Mucosa of descending colon (tissue), 3 donors: ENCODE data around the gene PPP1R9B. TPM values are rescaled to one million over a fixed set of nuclear protein-coding genes. Genes with fewer than 3 reads are reported as not detected.

Experiments
- ATAC-seq: fragments of 200-7000 bp; cut with Tn5 transposase; one replicate; pipeline ENCODE4 v1.9.1; 2020; ENCODE audit warnings: mild to moderate bottlenecking, moderate library complexity
- DNase-seq, 3 donors: peaks; one replicate each; pipeline ENCODE4 v3.0.0-alpha.2; 2020
- H3K36me3 ChIP-seq: fragments of 200-600 bp; one replicate; pipeline ENCODE4 v1.8.0; 2021; ENCODE audit warnings: low read depth, mild to moderate bottlenecking
- H3K4me1 ChIP-seq: fragments of 200-600 bp; one replicate; pipeline ENCODE4 v1.8.0; 2021; ENCODE audit warnings: low read depth, mild to moderate bottlenecking
- H3K4me3 ChIP-seq: fragments of 200-600 bp; one replicate; pipeline ENCODE4 v1.8.0; 2021; ENCODE audit warnings: mild to moderate bottlenecking
- H3K9me3 ChIP-seq: fragments of 200-600 bp; one replicate; pipeline ENCODE4 v1.8.0; 2021; ENCODE audit warnings: mild to moderate bottlenecking
- CTCF ChIP-seq: fragments of 200-600 bp; IDR thresholded peaks from one replicate; pipeline ENCODE4 v1.8.0; 2022; ENCODE audit warnings: antibody characterized with exemption, mild to moderate bottlenecking
- intact Hi-C, 2 donors: fragments of 100-400 bp; cut with DNase I in 1 of 2; cut with micrococcal nuclease in 1 of 2; formaldehyde crosslinking; loops; one replicate each; pipeline versions ENCODE4 v1.11.0 to v1.11.1; 2022; cut with DNase I, micrococcal nuclease
- total RNA-seq, 3 donors: library from RNA; stranded (reverse); fragmentation: NEBNext Ultra II Directional in 2 of 3; extraction: Animal tissue kit (Norgen Biotek cat#: 25700) in 2 of 3; gene quantifications; one replicate each; pipeline versions ENCODE4 v1.2.1 to v1.2.4, GENCODE V29; 2021 to 2023
- donor health status: DM: no; HTN: no; CAD: no; lungs with moderate emphysema.
- donor health status: DM: no; HTN: no; CAD: no.
- donor health status: DM: no; HTN: yes; CAD: no.

Gene PPP1R9B
- total RNA-seq, 3 donors from 2014 or later, result 27.3 to 47.5 (median 33.1) TPM

- intact Hi-C loops, result loop anchor here in 1 of 2 donors (10.0 kb wide), 1 partner anchor 123 kb away; no protein-coding TSS in a partner anchor
- Histone ChIP-seq H3K4me1 (no peaks in the 10 kb centered on the region), H3K36me3 (no peaks in the 10 kb centered on the region), H3K4me3 (no peak overlapping the region), H3K9me3 (no peaks in the 10 kb centered on the region)
- DNase-seq (peak in 1 of 3 donors; percentile 28), ATAC-seq (no peak)
- no peak for TF ChIP-seq CTCF
Observed at GRCh38 chr17:50172130-50172529, 21.7 kb upstream of the PPP1R9B start.

GRCh38 chr17:50171371-50172071 lies 21.0 kb upstream of the PPP1R9B start:
- no peak for TF ChIP-seq CTCF
- no peaks in the 10 kb centered on the region for H3K36me3 ChIP-seq
- intact Hi-C loops, result loop anchor here in 1 of 2 donors (10.0 kb wide), 1 partner anchor 123 kb away; no protein-coding TSS in a partner anchor
- no peak overlapping the region for H3K4me3 ChIP-seq
- DNase-seq (peak in 1 of 3 donors; percentile 47), ATAC-seq (no peak)
- H3K4me1 ChIP-seq, result no peaks in the 10 kb centered on the region
- H3K9me3 ChIP-seq, result no peaks in the 10 kb centered on the region

- no peaks in the 10 kb centered on the region for H3K36me3 ChIP-seq
- no peak for ATAC-seq
- H3K4me3 ChIP-seq, result no peak overlapping the region
- intact Hi-C loops, result loop anchor here in 1 of 2 donors (10.0 kb wide), 1 partner anchor 124 kb away; no protein-coding TSS in a partner anchor
- H3K9me3 ChIP-seq, result no peaks in the 10 kb centered on the region
- H3K4me1 ChIP-seq, result no peaks in the 10 kb centered on the region
- TF ChIP-seq CTCF, result no peak
- peak in 1 of 3 donors; percentile 23 for DNase-seq
Observed at GRCh38 chr17:50170662-50171370, 20.3 kb upstream of the PPP1R9B start.

- Histone ChIP-seq H3K36me3 (no peaks in the 10 kb centered on the region), H3K9me3 (no peaks in the 10 kb centered on the region), H3K4me1 (no peaks in the 10 kb centered on the region), H3K4me3 (no peak overlapping the region)
- ATAC-seq (no peak), DNase-seq (peak in 1 of 3 donors; percentile 44)
- intact Hi-C loops, result loop anchor here in 1 of 2 donors (10.0 kb wide), 2 partner anchors 55 to 125 kb away; no protein-coding TSS in a partner anchor
- TF ChIP-seq CTCF, result no peak
Observed at GRCh38 chr17:50169881-50170459, 19.5 kb upstream of the PPP1R9B start.

GRCh38 chr17:50169121-50169764 lies 18.8 kb upstream of the PPP1R9B start:
- no peaks in the 10 kb centered on the region for H3K4me1 ChIP-seq
- H3K4me3 ChIP-seq, result no peak overlapping the region
- ATAC-seq, result peak; percentile 78
- no peaks in the 10 kb centered on the region for H3K9me3 ChIP-seq
- peak; percentile 14 for TF ChIP-seq CTCF
- no peaks in the 10 kb centered on the region for H3K36me3 ChIP-seq
- intact Hi-C loops, result loop anchor here in 1 of 2 donors (10.0 kb wide), 1 partner anchor 54 kb away; no protein-coding TSS in a partner anchor
- DNase-seq, result peak in 2 of 3 donors; percentile 62 to 66
